ENCODE data around the gene KANSL1.
"Not testable (repeated sequence)": the region's sequence is repeated elsewhere in the genome, so short reads cannot be mapped to it uniquely, and the experiment has no call there.

DNA sequence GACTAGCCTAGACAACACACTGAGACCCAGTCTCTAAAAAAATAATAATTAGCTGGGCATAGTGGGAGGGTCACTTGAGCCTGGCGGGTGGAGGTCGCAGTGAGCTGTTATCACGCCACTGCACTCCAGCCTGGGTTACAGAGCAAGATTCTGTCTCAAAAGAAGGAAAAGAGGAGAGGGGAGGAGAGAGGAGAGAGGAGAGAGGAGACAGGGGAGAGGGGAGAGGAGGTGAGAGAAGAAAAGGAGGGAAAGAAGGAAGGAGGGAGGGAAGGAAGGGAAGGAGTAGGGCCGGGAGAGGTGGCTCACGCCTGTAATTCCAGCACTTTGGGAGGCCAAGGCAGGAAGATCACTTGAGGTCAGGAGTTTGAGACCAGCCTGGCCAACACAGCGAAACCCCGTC is 9.8 kb downstream of the KANSL1 start:
- TF ChIP-seq, protein P1, sequence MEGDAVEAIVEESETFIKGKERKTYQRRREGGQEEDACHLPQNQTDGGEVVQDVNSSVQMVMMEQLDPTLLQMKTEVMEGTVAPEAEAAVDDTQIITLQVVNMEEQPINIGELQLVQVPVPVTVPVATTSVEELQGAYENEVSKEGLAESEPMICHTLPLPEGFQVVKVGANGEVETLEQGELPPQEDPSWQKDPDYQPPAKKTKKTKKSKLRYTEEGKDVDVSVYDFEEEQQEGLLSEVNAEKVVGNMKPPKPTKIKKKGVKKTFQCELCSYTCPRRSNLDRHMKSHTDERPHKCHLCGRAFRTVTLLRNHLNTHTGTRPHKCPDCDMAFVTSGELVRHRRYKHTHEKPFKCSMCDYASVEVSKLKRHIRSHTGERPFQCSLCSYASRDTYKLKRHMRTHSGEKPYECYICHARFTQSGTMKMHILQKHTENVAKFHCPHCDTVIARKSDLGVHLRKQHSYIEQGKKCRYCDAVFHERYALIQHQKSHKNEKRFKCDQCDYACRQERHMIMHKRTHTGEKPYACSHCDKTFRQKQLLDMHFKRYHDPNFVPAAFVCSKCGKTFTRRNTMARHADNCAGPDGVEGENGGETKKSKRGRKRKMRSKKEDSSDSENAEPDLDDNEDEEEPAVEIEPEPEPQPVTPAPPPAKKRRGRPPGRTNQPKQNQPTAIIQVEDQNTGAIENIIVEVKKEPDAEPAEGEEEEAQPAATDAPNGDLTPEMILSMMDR (IDR thresholded peaks at IDR 0.05; ENCODE audit: low read length): not testable (repeated sequence)
- TF ChIP-seq EZH2phosphoT487 (IDR thresholded peaks at IDR 0.05; ENCODE audit: low read length): not testable (repeated sequence)
